GM12872 (cell line): ENCODE results near the gene CIAO3.
A peak's percentile ranks its signal among the peaks of the same experiment; 100 is the strongest.

Source experiments
- CTCF ChIP-seq: IDR thresholded peaks from 3 replicates; pipeline ENCODE4 v1.5.1; 2011; ENCODE audit warnings: low read depth, mild to moderate bottlenecking, low read length, moderate library complexity; ENCODE audit not compliant: insufficient read depth

Gene CIAO3

GRCh38 chr16:745739-746138 is 4.9 kb upstream of the CIAO3 start:
- peak; percentile 60 for TF ChIP-seq CTCF

- TF ChIP-seq CTCF: peak; percentile 51
Observed at GRCh38 chr16:743794-744500, 3.1 kb upstream of the CIAO3 start.

GRCh38 chr16:741986-742629 is 1.3 kb upstream of the CIAO3 start:
- no peak for TF ChIP-seq CTCF

GRCh38 chr16:740459-740763 is 386 bp downstream of the CIAO3 start:
- no peak for TF ChIP-seq CTCF

- no peak for TF ChIP-seq CTCF
Observed at GRCh38 chr16:739560-740458, 988 bp downstream of the CIAO3 start.

- no peak for TF ChIP-seq CTCF
Observed at GRCh38 chr16:736936-737481, 3.8 kb downstream of the CIAO3 start.

GRCh38 chr16:735982-736453 is 4.8 kb downstream of the CIAO3 start:
- no peak for TF ChIP-seq CTCF
